DMS153 treated with DMSO at 0.1 percent for 48 hours (cell line): Measurements from ENCODE around the gene TAOK3.
"Not testable (repeated sequence)": the region's sequence is repeated elsewhere in the genome, so short reads cannot be mapped to it uniquely, and the experiment has no call there.

Source experiments
- DNase-seq: peaks from one replicate; lab custom pipeline; 2025; ENCODE audit not compliant: unreplicated experiment; lab: John Stamatoyannopoulos, UW

TAOK3 gene

DNA sequence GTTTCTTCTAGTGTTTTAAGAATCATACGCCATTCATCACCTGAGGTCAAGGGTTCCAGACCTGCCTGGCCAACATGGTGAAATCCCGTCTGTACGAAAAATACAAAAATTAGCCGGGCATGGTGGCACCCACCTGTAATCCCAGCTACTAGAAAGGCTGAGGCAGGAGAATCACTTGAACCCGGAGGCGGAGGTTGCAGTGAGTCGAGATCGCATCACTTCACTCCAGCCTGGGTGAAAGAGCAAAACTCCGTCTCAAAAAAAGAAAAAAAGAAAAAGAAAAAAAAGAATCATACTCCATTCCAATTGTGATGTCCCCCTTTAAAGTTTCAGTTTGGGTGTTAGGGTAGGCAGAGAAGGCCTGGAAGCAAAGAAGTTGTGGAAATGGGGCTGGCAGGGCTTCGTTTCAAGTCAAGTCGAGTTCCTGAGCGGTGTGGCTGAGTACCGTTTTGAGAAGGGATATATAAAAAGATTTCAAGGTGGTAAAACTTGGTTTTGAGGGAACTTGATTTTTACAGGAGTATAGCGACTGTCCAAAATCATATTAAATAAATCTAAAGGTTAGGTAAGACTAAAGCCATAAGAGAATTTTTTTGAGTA lies 1.5 kb upstream of the TAOK3 start:
- DNase-seq: no peak

DNA sequence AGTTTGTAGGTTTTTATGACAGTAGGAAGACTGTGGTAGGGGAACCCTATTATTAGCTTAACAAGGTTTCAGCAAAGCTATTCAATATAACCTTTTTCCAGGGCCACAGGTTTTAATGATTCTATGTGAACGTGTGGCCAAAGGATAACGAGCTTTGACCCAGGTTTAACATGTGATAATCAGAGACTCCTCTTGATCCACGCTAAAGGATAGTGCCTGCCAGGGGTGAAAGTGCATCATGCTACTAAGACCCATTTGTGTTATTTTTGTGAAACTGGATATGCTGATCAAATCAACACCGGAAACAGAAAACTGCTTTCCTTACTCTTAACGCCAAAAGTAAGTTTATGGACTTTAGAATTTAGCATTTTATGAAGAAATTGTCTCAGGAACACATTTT lies 909 bp upstream of the TAOK3 start:
- no peak for DNase-seq

GRCh38 chr12:118371321-118372282 lies 1.1 kb downstream of the TAOK3 start:
- no peak for DNase-seq

- no peak for DNase-seq
Observed at GRCh38 chr12:118370601-118371000, 2.1 kb downstream of the TAOK3 start.

- no peak for DNase-seq
Observed at GRCh38 chr12:118368821-118369220, 3.9 kb downstream of the TAOK3 start.

- DNase-seq: no peak
Observed at GRCh38 chr12:118361889-118362288, 10.8 kb downstream of the TAOK3 start.

- no peak for DNase-seq
Observed at GRCh38 chr12:118361092-118361404, 11.7 kb downstream of the TAOK3 start.

DNA sequence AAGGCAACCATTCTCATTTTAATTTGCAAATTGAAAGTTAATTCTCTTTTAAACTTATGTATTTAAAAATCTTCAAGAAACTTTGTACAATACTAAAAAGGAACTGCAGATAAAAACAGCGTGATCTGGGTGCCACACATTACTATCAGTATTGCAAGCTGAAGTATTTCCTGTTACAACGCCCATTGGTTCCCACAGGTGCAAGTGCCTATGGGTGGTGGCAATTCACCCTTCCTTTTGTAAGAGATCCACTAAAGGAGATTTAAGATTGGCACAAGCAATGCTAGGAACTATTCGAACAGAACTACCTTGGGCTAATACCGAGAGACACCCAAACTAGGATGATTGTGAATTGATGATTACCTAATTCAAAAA lies 13.2 kb downstream of the TAOK3 start:
- no peak for DNase-seq

DNA sequence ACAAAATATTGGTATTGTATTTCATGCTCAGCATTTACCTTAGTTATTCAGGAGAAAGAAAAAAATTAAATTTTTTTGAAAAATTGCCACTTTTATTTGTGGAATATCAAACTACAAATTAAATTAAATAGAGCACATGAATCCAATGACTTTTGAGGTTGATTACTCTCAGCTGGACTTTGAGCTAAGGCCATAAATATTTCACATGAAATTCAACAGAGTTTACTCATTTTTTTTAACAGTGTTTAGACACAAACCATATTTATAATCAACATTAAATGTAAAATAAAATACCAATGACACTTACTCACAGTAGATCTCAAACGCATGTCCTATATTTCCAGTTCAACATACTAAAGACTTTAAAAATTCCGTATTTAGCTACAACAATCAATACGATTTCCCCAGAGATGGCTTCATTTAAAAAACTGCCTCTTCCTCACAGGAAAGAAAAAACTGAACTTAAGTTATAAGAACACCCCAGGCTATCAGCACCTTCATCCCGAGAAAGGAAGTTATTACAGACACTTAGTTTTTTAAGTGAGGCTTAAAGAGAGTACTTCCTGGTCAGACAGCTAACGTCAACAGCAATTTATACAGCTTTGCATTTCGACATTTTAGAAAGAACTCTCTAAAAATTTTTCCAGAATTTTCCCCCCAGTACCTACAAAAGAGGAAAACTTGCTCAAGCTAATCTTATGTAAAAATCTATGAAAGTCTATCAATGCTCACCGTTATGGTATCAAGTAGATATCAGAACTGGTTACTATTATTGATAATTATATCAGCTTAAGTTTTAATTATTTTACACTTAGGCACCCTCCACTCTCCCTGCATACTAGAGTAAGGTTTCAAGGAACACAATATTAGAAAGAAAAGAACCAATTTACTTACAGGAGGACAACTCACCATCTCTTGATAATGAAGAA lies 13.8 kb downstream of the TAOK3 start:
- DNase-seq: no peak

DNA sequence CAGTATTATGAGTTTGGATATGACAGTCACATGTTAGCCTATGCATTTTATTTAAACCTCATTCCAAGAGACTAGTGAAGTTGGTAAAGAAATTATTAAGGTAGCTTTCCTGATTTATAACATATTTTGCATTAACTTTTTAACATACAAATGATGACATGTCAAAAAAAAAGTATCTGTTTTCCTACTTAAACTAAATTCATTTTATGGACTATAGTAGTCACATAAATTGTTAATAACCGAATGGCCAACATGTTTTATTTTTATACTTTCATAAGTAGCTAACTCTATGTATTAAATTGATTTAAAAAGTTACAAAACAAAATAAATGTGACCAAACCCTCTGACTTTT lies 14.7 kb downstream of the TAOK3 start:
- no peak for DNase-seq

- DNase-seq: no peak
Observed at GRCh38 chr12:118357257-118358007, 15.3 kb downstream of the TAOK3 start.

DNA sequence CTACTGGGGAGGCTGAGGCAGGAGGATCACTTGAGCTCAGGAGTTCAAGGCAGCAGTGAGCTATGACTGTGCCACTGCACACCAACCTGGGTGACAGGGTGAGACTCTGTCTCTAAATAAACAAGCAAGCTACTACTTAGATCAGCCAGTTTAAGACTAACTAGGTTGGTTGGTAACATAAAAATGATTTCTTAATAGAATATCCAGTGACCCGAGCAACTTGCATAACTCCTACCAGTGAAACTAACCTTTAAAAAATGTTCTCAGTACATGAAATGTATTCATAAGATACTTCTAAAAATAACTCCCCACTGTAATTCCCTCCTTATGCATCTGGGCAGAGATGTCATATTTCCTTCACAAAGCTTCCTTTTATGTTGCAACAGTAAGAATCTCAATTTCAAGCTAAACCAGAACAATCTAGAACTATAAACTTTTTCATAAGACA lies 15.9 kb downstream of the TAOK3 start:
- no peak for DNase-seq

DNA sequence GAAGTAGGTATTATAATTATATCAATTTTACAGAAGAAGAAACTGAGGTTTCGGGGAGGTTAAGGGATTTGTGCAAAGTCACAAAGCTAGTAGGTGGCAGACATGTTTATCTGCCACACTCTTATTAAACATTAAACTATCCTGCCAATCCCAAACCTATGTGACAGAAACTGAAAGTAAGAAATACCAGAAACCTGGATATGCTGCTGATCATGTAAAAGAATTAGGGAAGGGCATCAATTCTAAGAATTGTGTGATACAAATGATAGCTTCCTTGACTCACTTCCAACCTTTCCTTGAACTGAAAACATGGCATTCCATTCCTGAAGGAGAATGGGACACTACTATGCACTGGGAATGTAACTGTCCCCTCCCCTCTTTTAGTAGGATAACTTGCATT lies 16.9 kb downstream of the TAOK3 start:
- DNase-seq: no peak

DNA sequence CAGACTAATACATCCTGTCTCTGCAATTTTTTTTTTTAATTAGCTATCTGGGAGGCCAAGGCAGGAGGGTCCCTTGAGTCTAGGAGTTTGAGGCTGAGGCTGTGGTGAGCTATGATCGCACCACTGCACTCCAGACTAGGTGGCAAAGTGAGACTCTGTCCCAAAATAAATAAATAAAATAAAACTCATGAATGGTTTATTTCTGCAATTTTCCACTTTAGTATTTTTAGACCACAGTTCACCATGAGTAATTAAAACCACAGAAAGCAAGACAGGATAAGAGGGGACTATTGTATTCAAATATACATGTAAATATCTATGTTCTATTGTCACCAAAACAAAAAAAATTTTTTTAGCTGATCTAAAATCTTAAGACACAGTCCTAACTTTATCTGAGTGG lies 17.8 kb downstream of the TAOK3 start:
- no peak for DNase-seq

- not testable (repeated sequence) for DNase-seq
Observed at GRCh38 chr12:118354503-118354902, 18.2 kb downstream of the TAOK3 start.

- DNase-seq: no peak
Observed at GRCh38 chr12:118353721-118354120, 19.0 kb downstream of the TAOK3 start.

GRCh38 chr12:118350908-118351559 lies 21.7 kb downstream of the TAOK3 start:
- no peak for DNase-seq

- no peak for DNase-seq
Observed at GRCh38 chr12:118347916-118348315, 24.8 kb downstream of the TAOK3 start.

GRCh38 chr12:118346895-118347294 lies 25.8 kb downstream of the TAOK3 start:
- DNase-seq: no peak

DNA sequence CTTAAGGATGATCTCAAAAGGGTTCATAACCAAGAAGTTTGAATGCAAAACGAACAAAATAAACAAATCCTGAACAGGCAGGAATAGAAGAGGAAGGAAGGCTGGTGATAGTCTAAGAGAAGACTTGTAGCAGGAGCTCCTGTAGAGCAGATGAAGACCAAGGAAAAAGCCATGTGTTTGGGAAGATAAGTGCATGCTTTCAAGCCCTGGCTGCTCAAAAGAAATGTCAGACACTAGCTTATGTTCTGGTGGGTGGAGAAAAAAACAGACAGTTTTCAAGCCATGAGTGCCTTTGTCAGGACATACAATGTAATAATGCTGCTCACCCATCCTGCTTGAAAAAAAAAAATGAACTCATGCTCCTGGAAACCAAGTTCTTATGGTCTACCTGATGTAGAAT lies 27.4 kb downstream of the TAOK3 start:
- DNase-seq: no peak
